GM23338 (cell line): Measurements from ENCODE around the gene LCTL. TPM values are rescaled to one million over a fixed set of nuclear protein-coding genes. Genes with fewer than 3 reads are reported as not detected.

Source experiments
- ATAC-seq: fragments of 200-7000 bp; cut with Tn5 transposase; 3 replicates; pipeline ENCODE4 v1.9.1; 2020
- DNase-seq: peaks from one replicate; pipeline ENCODE4 v3.0.0-alpha.2; 2015; ENCODE audit warnings: low spot score
- H2AFZ ChIP-seq: fragments of 200-600 bp; sonication (generic); 2 replicates; pipeline ENCODE4 v1.8.0; 2016; ENCODE audit warnings: antibody characterized with exemption, mild to moderate bottlenecking, moderate library complexity
- H3F3A ChIP-seq: fragments of 200-600 bp; sonication (generic); replicated peaks from 2 replicates; pipeline ENCODE4 v1.8.0; 2017; ENCODE audit warnings: antibody characterized with exemption, mixed run types, low read depth
- H3K27ac ChIP-seq: fragments of 200-600 bp; sonication (generic); 2 replicates; pipeline ENCODE4 v1.6.1; 2016; ENCODE audit warnings: low read depth
- H3K27me3 ChIP-seq: fragments of 200-600 bp; sonication (generic); 2 replicates; pipeline ENCODE4 v1.8.0; 2016; ENCODE audit warnings: mild to moderate bottlenecking, mixed run types, moderate library complexity; ENCODE audit not compliant: insufficient read depth
- H3K36me3 ChIP-seq: fragments of 200-600 bp; sonication (generic); 2 replicates; pipeline ENCODE4 v1.8.0; 2016; ENCODE audit warnings: mild to moderate bottlenecking; ENCODE audit not compliant: insufficient read depth
- H3K4me1 ChIP-seq: fragments of 200-600 bp; sonication (generic); 2 replicates; pipeline ENCODE4 v1.8.0; 2016; ENCODE audit warnings: mild to moderate bottlenecking, moderate library complexity; ENCODE audit not compliant: insufficient read depth
- H3K4me2 ChIP-seq: fragments of 200-600 bp; sonication (generic); 2 replicates; pipeline ENCODE4 v1.7.1; 2017; ENCODE audit warnings: mixed run types
- H3K4me3 ChIP-seq: fragments of 200-600 bp; sonication (generic); 2 replicates; pipeline ENCODE4 v1.6.1; 2016; ENCODE audit warnings: mixed run types
- H3K79me2 ChIP-seq: fragments of 200-600 bp; sonication (generic); replicated peaks from 2 replicates; pipeline ENCODE4 v1.8.0; 2017; ENCODE audit warnings: mild to moderate bottlenecking; ENCODE audit not compliant: insufficient read depth
- H3K9me2 ChIP-seq: fragments of 200-600 bp; sonication (generic); 2 replicates; pipeline ENCODE4 v1.8.0; 2017; ENCODE audit not compliant: insufficient read depth
- H4K20me1 ChIP-seq: fragments of 200-600 bp; sonication (generic); replicated peaks from 2 replicates; pipeline ENCODE4 v1.8.0; 2017; ENCODE audit warnings: mild to moderate bottlenecking; ENCODE audit not compliant: insufficient read depth
- H3K27ac Mint-ChIP-seq: 2 replicates; pipeline ENCODE4 v1.8.0; 2020; ENCODE audit warnings: inconsistent platforms, mild to moderate bottlenecking, moderate library complexity, mixed read lengths
- H3K27me3 Mint-ChIP-seq: 3 replicates; pipeline ENCODE4 v1.8.0; 2022; ENCODE audit warnings: low read depth, mild to moderate bottlenecking, moderate library complexity, mixed read lengths, inconsistent platforms; ENCODE audit not compliant: insufficient read depth, poor library complexity
- H3K36me3 Mint-ChIP-seq: 3 replicates; pipeline ENCODE4 v1.8.0; 2021; ENCODE audit warnings: low read depth, mild to moderate bottlenecking, inconsistent platforms, moderate library complexity, mixed read lengths
- H3K4me1 Mint-ChIP-seq: 3 replicates; pipeline ENCODE4 v1.8.0; 2020; ENCODE audit warnings: mild to moderate bottlenecking, inconsistent platforms, mixed read lengths
- H3K4me3 Mint-ChIP-seq: 3 replicates; pipeline ENCODE4 v1.8.0; 2021; ENCODE audit warnings: moderate library complexity, mild to moderate bottlenecking, inconsistent platforms, mixed read lengths
- H3K9me3 Mint-ChIP-seq: 3 replicates; pipeline ENCODE4 v1.8.0; 2020; ENCODE audit warnings: moderate library complexity, mild to moderate bottlenecking, inconsistent platforms, mixed read lengths
- CREB1 ChIP-seq: fragments of 250-450 bp; sonication (Bioruptor Pico); IDR thresholded peaks from 2 replicates; pipeline ENCODE4 v1.5.0; 2020; ENCODE audit warnings: low read depth, mild to moderate bottlenecking, moderate library complexity
- CTCF ChIP-seq, 2 experiments: fragments of 200-600 bp in 1 of 2; sonication (generic) in 1 of 2; conservative IDR thresholded peaks; 2 replicates each; pipeline versions ENCODE4 v1.5.1 to v1.6.1; 2016 to 2017; ENCODE audit warnings: antibody characterized with exemption in 2 of 2, low read depth in 2 of 2, mild to moderate bottlenecking in 2 of 2, moderate library complexity in 1 of 2
- ETS1 ChIP-seq: IDR thresholded peaks from 2 replicates; pipeline ENCODE4 v1.6.1; 2016; ENCODE audit warnings: antibody characterized with exemption
- EZH2 ChIP-seq: fragments of 200-600 bp; sonication (generic); IDR thresholded peaks from one replicate; pipeline ENCODE4 v1.8.0; 2017; ENCODE audit warnings: antibody characterized with exemption, mild to moderate bottlenecking, low read depth; ENCODE audit not compliant: unreplicated experiment
- EZH2phosphoT487 ChIP-seq: fragments of 200-600 bp; sonication (generic); IDR thresholded peaks from one replicate; pipeline ENCODE4 v1.8.1; 2018; ENCODE audit warnings: antibody characterized with exemption; ENCODE audit not compliant: unreplicated experiment
- JUNB ChIP-seq: IDR thresholded peaks from one replicate; pipeline ENCODE4 v1.6.1; 2016; ENCODE audit warnings: antibody characterized with exemption; ENCODE audit not compliant: unreplicated experiment
- NANOG ChIP-seq: IDR thresholded peaks from 2 replicates; pipeline ENCODE4 v1.6.1; 2016; ENCODE audit warnings: antibody characterized with exemption, borderline replicate concordance
- POLR2AphosphoS5 ChIP-seq: IDR thresholded peaks from 2 replicates; pipeline ENCODE4 v1.6.1; 2016; ENCODE audit warnings: antibody characterized with exemption, low read depth
- REST ChIP-seq: IDR thresholded peaks from one replicate; pipeline ENCODE4 v1.6.1; 2018; ENCODE audit warnings: antibody characterized with exemption; ENCODE audit not compliant: unreplicated experiment
- STAT1 ChIP-seq: IDR thresholded peaks from one replicate; pipeline ENCODE4 v1.6.1; 2016; ENCODE audit warnings: antibody characterized with exemption; ENCODE audit not compliant: unreplicated experiment
- ZNF114 ChIP-seq: fragments of 250-450 bp; sonication (Bioruptor Pico); IDR thresholded peaks from 2 replicates; pipeline ENCODE4 v1.5.0; 2020; ENCODE audit warnings: mild to moderate bottlenecking, moderate library complexity
- ZNF331 ChIP-seq: fragments of 250-450 bp; sonication (Bioruptor Pico); IDR thresholded peaks from 2 replicates; pipeline ENCODE4 v1.5.0; 2020; ENCODE audit warnings: low read depth, mild to moderate bottlenecking, moderate library complexity
- polyA plus RNA-seq: library from polyadenylated mRNA; unstranded; fragments of >200 nt; fragmentation: Nextera tagmentation; extraction: Ambion mirVana; gene quantifications from 2 replicates; pipeline ENCODE4 v1.2.1, GENCODE V29; 2016
- total RNA-seq: library from RNA; depleted of rRNA; stranded (reverse); fragments of >200 nt; shearing (Covaris generic); gene quantifications from 2 replicates; pipeline ENCODE4 v1.2.3, GENCODE V29; 2014

The LCTL gene
- total and polyA plus RNA-seq, 2 experiments from 2014 or later: 2.3 to 5.6 TPM

- TF ChIP-seq NANOG: no peak
- TF ChIP-seq ZNF331 (CRISPR knock-in tag): no peak
- no peak for TF ChIP-seq EZH2
- TF ChIP-seq POLR2AphosphoS5: no peak
- TF ChIP-seq ZNF114 (CRISPR knock-in tag): no peak
- no peak for TF ChIP-seq CTCF (conservative IDR thresholded peaks at IDR 0.05; ENCODE audit: low read depth in 2 of 2)
- TF ChIP-seq CREB1 (CRISPR knock-in tag): no peak
- TF ChIP-seq STAT1: no peak
- TF ChIP-seq EZH2phosphoT487: no peak
- H3F3A ChIP-seq: no peaks in the 10 kb centered on the region
- no peaks in the 10 kb centered on the region for H3K9me2 ChIP-seq
- no peaks in the 10 kb centered on the region for H3K36me3 ChIP-seq
- Mint-ChIP-seq H3K9me3 (no peaks in the 10 kb centered on the region), H3K27ac (no peak overlapping the region), H3K27me3 (peaks cover 9% of the 10 kb centered on the region), H3K4me3 (no peak overlapping the region), H3K36me3 (no peaks in the 10 kb centered on the region), H3K4me1 (peaks cover 3% of the 10 kb centered on the region)
- H2AFZ ChIP-seq: no peak overlapping the region
- H3K27ac ChIP-seq: no peak overlapping the region
- H3K4me1 ChIP-seq: no peaks in the 10 kb centered on the region; the same call in 1 of the 2 replicates
- ATAC-seq (no peak), DNase-seq (no peak)
- no peaks in the 10 kb centered on the region for H3K27me3 ChIP-seq
- H3K79me2 ChIP-seq: no peaks in the 10 kb centered on the region
- no peaks in the 10 kb centered on the region for H4K20me1 ChIP-seq
- no peak overlapping the region for H3K4me3 ChIP-seq
- H3K4me2 ChIP-seq: no peak overlapping the region
Observed at GRCh38 chr15:66593219-66593780, 27.5 kb upstream of the LCTL start.

GRCh38 chr15:66592505-66593218 lies 26.9 kb upstream of the LCTL start:
- Histone ChIP-seq H3K36me3 (no peaks in the 10 kb centered on the region), H3K27ac (no peak overlapping the region), H3K9me2 (no peaks in the 10 kb centered on the region), H3K4me3 (no peak overlapping the region), H3K4me2 (no peak overlapping the region), H3K27me3 (no peaks in the 10 kb centered on the region), H3K79me2 (no peaks in the 10 kb centered on the region), H3K4me1 (peaks cover 4% of the 10 kb centered on the region; the same call in 1 of the 2 replicates), H3F3A (no peaks in the 10 kb centered on the region), H4K20me1 (no peaks in the 10 kb centered on the region), H2AFZ (no peak overlapping the region)
- no peaks in the 10 kb centered on the region for H3K36me3 Mint-ChIP-seq
- peaks cover 10% of the 10 kb centered on the region for H3K4me1 Mint-ChIP-seq
- ATAC-seq (no peak), DNase-seq (no peak)
- no peak overlapping the region for H3K27ac Mint-ChIP-seq
- peaks cover 9% of the 10 kb centered on the region for H3K27me3 Mint-ChIP-seq
- no peaks in the 10 kb centered on the region for H3K9me3 Mint-ChIP-seq
- TF ChIP-seq CTCF (conservative IDR thresholded peaks at IDR 0.05; ENCODE audit: low read depth in 2 of 2) (no peak), ZNF331 (CRISPR knock-in tag) (no peak), EZH2phosphoT487 (no peak), NANOG (no peak), CREB1 (CRISPR knock-in tag) (no peak), REST (no peak), STAT1 (no peak), ZNF114 (CRISPR knock-in tag) (no peak), JUNB (no peak), EZH2 (no peak), ETS1 (no peak)
- H3K4me3 Mint-ChIP-seq: no peak overlapping the region
